GM06990 (cell line): ENCODE results near the gene ASF1B.

Experiments
- DNase-seq: peaks from one replicate; pipeline ENCODE4 v3.0.0-alpha.2; 2011; ENCODE audit not compliant: insufficient read length; ENCODE audit errors: extremely low read depth
- H3K27me3 ChIP-seq: replicated peaks from 2 replicates; pipeline ENCODE4 v1.6.0; 2011; ENCODE audit warnings: low read length; ENCODE audit not compliant: control insufficient read depth, insufficient read depth
- H3K36me3 ChIP-seq: 2 replicates; pipeline ENCODE4 v1.5.1; 2011; ENCODE audit warnings: low read length; ENCODE audit not compliant: control insufficient read depth, insufficient read depth
- H3K4me3 ChIP-seq: replicated peaks from 2 replicates; pipeline ENCODE4 v1.5.1; 2011; ENCODE audit warnings: low read depth, mild to moderate bottlenecking, control low read depth, low read length
- TF ChIP-seq, protein P1 (sequence below): IDR thresholded peaks from 2 replicates; pipeline ENCODE4 v1.5.1; 2011; ENCODE audit warnings: low read length, control low read depth, mild to moderate bottlenecking, inconsistent platforms; ENCODE audit not compliant: insufficient read depth, poor library complexity, severe bottlenecking

Gene ASF1B

GRCh38 chr19:14167576-14168138, 31.3 kb upstream of the ASF1B start:
- DNase-seq = no peak
- TF ChIP-seq, protein P1, sequence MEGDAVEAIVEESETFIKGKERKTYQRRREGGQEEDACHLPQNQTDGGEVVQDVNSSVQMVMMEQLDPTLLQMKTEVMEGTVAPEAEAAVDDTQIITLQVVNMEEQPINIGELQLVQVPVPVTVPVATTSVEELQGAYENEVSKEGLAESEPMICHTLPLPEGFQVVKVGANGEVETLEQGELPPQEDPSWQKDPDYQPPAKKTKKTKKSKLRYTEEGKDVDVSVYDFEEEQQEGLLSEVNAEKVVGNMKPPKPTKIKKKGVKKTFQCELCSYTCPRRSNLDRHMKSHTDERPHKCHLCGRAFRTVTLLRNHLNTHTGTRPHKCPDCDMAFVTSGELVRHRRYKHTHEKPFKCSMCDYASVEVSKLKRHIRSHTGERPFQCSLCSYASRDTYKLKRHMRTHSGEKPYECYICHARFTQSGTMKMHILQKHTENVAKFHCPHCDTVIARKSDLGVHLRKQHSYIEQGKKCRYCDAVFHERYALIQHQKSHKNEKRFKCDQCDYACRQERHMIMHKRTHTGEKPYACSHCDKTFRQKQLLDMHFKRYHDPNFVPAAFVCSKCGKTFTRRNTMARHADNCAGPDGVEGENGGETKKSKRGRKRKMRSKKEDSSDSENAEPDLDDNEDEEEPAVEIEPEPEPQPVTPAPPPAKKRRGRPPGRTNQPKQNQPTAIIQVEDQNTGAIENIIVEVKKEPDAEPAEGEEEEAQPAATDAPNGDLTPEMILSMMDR = no peak
- no peaks in the 10 kb centered on the region; the same call in 1 of the 2 replicates for H3K27me3 ChIP-seq
- no peak overlapping the region for H3K4me3 ChIP-seq
- H3K36me3 ChIP-seq = no peaks in the 10 kb centered on the region

DNA sequence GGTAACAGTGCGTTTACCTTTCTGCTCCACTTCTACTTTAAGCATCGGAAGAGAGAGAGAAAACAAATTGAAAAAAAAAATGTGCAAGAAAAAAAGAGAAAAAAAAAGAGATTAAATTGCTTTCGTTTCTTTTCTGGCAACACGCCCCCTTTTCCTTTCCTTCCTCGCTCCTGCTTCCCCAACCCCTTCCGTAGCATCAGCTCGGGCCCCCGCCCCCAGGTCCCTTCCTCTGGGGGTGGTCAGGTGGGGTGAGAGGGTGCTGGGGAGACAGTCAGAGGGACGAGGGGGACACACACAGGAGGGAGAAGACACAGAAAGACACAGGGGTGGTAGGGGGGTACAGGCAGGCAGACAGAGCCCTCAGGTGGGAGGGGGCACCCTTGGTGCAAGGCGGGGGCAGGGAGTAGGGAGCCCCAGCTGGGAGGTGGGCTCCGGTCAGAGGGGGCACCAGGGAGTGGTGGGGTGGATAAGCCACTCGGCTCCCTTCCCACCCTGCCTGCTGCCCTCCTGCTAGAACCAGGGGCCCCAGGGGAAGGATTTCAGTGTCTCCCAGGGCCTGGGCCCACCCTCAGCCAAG, 30.7 kb upstream of the ASF1B start:
- Histone ChIP-seq H3K36me3 (no peaks in the 10 kb centered on the region), H3K27me3 (no peaks in the 10 kb centered on the region; the same call in 1 of the 2 replicates), H3K4me3 (no peak overlapping the region)
- TF ChIP-seq, protein P1 = no peak
- no peak for DNase-seq

- Histone ChIP-seq H3K27me3 (no peaks in the 10 kb centered on the region; the same call in 1 of the 2 replicates), H3K36me3 (no peaks in the 10 kb centered on the region), H3K4me3 (no peak overlapping the region)
These were observed 29.8 kb upstream of the ASF1B start for GRCh38 chr19:14165990-14166830.

DNA sequence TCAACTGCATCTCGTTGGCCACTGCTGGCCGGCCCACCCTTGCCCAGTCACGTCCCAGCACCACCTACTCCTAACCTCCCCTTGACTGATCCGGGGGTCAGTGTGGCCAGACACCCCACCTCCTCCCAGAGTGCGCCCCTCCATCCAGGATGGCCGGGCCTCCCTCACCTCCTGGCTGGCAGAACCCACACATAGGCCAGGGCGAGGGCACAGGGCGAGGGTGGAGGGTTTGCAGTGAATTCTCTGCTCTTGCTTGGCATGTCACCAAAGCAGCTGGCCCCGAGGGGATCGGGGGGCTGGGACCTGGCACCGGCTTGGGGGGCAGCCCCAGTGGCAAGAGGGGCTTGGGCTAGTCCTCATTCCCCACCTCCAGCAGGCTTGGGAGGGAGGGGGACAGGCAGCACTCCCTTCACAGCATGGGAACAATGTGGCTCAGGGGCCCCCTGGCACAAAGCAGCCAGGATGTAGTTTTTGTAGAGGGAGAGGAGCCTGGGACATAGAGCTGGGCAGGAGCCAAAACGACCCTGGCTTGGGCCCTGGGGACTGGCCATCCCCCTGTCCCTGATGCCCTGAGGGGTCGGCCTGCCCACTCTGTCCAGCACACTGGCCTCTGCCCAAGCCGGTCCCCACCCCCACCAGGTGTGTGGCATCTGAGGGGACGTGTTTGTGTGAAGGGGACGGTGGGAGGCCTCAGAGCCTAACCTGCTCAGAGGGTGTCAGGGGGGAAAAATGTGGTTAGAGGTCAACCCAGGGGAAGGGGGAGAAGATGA, 28.5 kb upstream of the ASF1B start:
- TF ChIP-seq, protein P1 = no peak
- Histone ChIP-seq H3K4me3 (no peak overlapping the region), H3K27me3 (no peaks in the 10 kb centered on the region; the same call in 1 of the 2 replicates), H3K36me3 (no peaks in the 10 kb centered on the region)
- DNase-seq = no peak

More at GRCh38 chr19:14165990-14166830, 29.8 kb upstream of the ASF1B start:
- no peak for DNase-seq
- TF ChIP-seq, protein P1 = no peak

DNA sequence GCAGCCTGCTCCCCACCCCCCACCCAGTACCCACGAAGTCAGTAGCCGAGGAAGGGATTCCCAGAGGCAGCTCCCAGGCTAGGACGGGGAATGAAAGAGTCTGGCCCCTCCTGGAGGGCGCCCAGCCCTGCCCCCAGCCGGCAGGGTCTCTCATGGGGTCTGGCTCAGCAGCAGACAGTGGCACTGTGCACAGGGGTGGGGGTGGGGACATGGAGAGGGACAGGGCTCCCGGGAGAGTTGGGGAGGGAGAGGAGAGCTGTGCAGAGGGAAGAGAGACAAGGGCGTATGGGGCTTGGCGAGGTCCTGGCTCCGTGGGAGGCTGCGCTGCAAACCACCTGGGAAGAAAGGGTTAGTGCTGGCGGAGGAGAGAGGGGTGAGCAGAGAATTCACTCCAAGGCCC, 27.7 kb upstream of the ASF1B start:
- Histone ChIP-seq H3K36me3 (no peaks in the 10 kb centered on the region), H3K27me3 (no peaks in the 10 kb centered on the region; the same call in 1 of the 2 replicates), H3K4me3 (no peak overlapping the region)
- TF ChIP-seq, protein P1 = no peak
- no peak for DNase-seq
